22Rv1 (cell line): ENCODE results near the gene MAX.

Experiments used
- H3K27ac ChIP-seq: fragments of 450-650 bp; 2 replicates; pipeline ENCODE4 v1.5.1; 2017
- CTCF ChIP-seq: fragments of 450-650 bp; IDR thresholded peaks from 2 replicates; pipeline ENCODE4 v1.5.1; 2017; ENCODE audit warnings: mild to moderate bottlenecking
- ZFX ChIP-seq: fragments of 450-650 bp; IDR thresholded peaks from 2 replicates; pipeline ENCODE4 v1.6.1; 2017; ENCODE audit warnings: antibody characterized with exemption, borderline replicate concordance

MAX gene

GRCh38 chr14:65042731-65043372 is 59.5 kb downstream of the MAX start:
- TF ChIP-seq ZFX (no peak), CTCF (no peak)
- no peak overlapping the region for H3K27ac ChIP-seq

GRCh38 chr14:65042296-65042695 is 60.0 kb downstream of the MAX start:
- no peak overlapping the region for H3K27ac ChIP-seq
- TF ChIP-seq ZFX (no peak), CTCF (no peak)

DNA sequence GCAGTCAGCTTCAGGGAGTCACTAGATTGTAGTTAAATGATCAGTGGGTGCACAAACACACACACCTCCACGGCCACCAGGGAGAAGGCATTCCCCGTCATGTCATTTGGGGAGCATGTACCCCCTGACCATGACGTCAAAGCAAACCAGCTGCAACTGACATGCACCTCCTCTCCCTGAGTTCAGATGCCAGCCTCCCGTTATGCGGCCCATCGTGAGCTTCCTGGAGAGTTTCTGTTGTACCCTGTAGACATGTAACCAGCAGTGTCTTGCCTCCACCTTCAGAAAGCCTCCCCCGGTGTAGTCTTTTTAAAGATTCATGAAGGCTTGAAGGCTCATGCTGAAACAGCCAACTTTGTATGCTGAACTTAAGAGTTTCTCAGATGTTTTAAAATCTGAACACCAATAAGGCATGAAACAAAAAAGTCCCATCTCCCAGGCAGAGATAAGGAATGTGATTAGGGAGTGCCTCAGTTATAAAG is 60.8 kb downstream of the MAX start:
- TF ChIP-seq CTCF (no peak), ZFX (no peak)

GRCh38 chr14:65040666-65041433 is 61.5 kb downstream of the MAX start:
- TF ChIP-seq CTCF (no peak), ZFX (no peak)
- H3K27ac ChIP-seq, result no peak overlapping the region

More for the DNA sequence above, 60.8 kb downstream of the MAX start:
- no peak overlapping the region for H3K27ac ChIP-seq

- H3K27ac ChIP-seq, result no peak overlapping the region
- TF ChIP-seq CTCF, result no peak
- TF ChIP-seq ZFX, result no peak
Observed at GRCh38 chr14:65038966-65039365, 63.4 kb downstream of the MAX start.

- no peak overlapping the region for H3K27ac ChIP-seq
- TF ChIP-seq CTCF (no peak), ZFX (no peak)
Observed at GRCh38 chr14:65035049-65035448, 67.3 kb downstream of the MAX start.

DNA sequence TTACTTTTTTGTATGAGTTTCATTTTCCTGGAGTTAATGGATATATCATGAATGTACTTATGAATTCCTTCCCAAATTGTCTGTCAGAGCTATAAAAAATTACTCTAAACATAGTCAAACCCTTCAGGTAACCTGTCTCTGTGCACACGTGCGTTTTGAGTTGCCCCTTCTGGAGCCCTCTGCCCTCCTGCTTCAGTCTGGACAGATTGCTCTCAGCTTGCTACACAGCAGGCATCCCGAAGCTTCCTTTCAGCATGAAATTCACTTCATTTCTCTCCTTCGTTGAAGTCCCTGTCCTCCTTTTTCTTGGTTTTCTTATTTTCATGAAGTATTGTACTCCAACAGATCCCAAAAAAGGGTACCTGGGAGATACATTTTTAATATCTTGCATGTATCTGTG is 68.3 kb downstream of the MAX start:
- TF ChIP-seq CTCF, result no peak
- TF ChIP-seq ZFX, result no peak
- H3K27ac ChIP-seq, result no peak overlapping the region
